K562 (cell line): ENCODE results near the gene APLF. TPM values are rescaled to one million over a fixed set of nuclear protein-coding genes. Genes with fewer than 3 reads are reported as not detected.

Source experiments
- CEBPB ChIP-seq: fragments of 450-650 bp; IDR thresholded peaks from 2 replicates; pipeline ENCODE4 v1.6.1; 2016; ENCODE audit warnings: missing genetic modification characterization, missing compliant biosample characterization
- GATA2 ChIP-seq: sonication (generic); formaldehyde crosslinking; IDR thresholded peaks from 2 replicates; pipeline ENCODE4 v1.4.0; 2020; ENCODE audit warnings: mild to moderate bottlenecking, missing genetic modification reagents
- REST ChIP-seq, 2 experiments: fragments of 450-650 bp; formaldehyde crosslinking in 1 of 2; IDR thresholded peaks; 2 replicates each; pipeline versions ENCODE4 v1.4.0 to v1.6.1; 2014 to 2020; ENCODE audit warnings: mild to moderate bottlenecking in 2 of 2, borderline replicate concordance in 1 of 2, low read depth in 1 of 2
- SMARCA4 ChIP-seq: fragments of 450-650 bp; IDR thresholded peaks from 2 replicates; pipeline ENCODE4 v1.6.1; 2016
- TCF3 ChIP-seq: sonication (generic); formaldehyde crosslinking; IDR thresholded peaks from 2 replicates; pipeline ENCODE4 v1.4.0; 2020; ENCODE audit warnings: mild to moderate bottlenecking, missing genetic modification reagents
- TEAD4 ChIP-seq, 2 experiments: sonication (generic) in 1 of 2; formaldehyde crosslinking in 1 of 2; IDR thresholded peaks; 2 replicates each; pipeline versions ENCODE4 v1.6.1 to v1.8.0; 2012 to 2022; ENCODE audit warnings: borderline replicate concordance in 1 of 2, inconsistent platforms in 1 of 2, low read length in 1 of 2, mild to moderate bottlenecking in 1 of 2, missing genetic modification reagents in 1 of 2
- ZNF133 ChIP-seq: fragments of 250-450 bp; sonication (Bioruptor Pico); IDR thresholded peaks from 2 replicates; pipeline ENCODE4 v1.4.0; 2020; ENCODE audit warnings: mild to moderate bottlenecking
- polyA plus RNA-seq, 8 experiments: library from polyadenylated mRNA; depleted of rRNA in 4 of 8; stranded (reverse) in 5 of 8; unstranded in 3 of 8; fragments of >200 nt; fragmentation: Nextera tagmentation in 2 of 8; fragmentation: Illumina TruSeq in 1 of 8; extraction: Ambion mirVana in 2 of 8; extraction: Trizol in 1 of 8; gene quantifications; 2 replicates each; pipeline versions ENCODE4 v1.2.1 to v1.2.3, GENCODE V29; 2011 to 2014; ENCODE audit warnings: inconsistent platforms in 1 of 8, missing spikeins in 1 of 8
- total RNA-seq, 7 experiments: library from RNA; depleted of rRNA in 6 of 7; stranded (reverse); fragments of >200 nt in 6 of 7; fragmentation: Illumina TruSeq in 2 of 7; extraction: Trizol in 2 of 7; gene quantifications; 2 replicates each; pipeline versions ENCODE4 v1.2.1 to v1.2.3, GENCODE V29; 2011 to 2021; ENCODE audit warnings: low replicate concordance in 1 of 7
- TF ChIP-seq, protein P1 (sequence below): fragments of 450-650 bp; IDR thresholded peaks from 2 replicates; pipeline ENCODE4 v1.6.1; 2017; ENCODE audit warnings: antibody characterized with exemption, mild to moderate bottlenecking
- TF ChIP-seq, protein P2 (sequence below), 3 experiments: IDR thresholded peaks in 2 of 3; conservative IDR thresholded peaks in 1 of 3; 2 replicates each; pipeline ENCODE4 v1.5.1; 2011 to 2012; ENCODE audit warnings: low read length in 3 of 3, mild to moderate bottlenecking in 3 of 3, control low read depth in 2 of 3, improper control_type of control experiment in 1 of 3, inconsistent platforms in 1 of 3, low read depth in 1 of 3, mixed read lengths in 1 of 3, moderate library complexity in 1 of 3; ENCODE audit not compliant: insufficient read depth in 2 of 3
- TF ChIP-seq, protein P3 (sequence below), 2 experiments: fragments of 450-650 bp; conservative IDR thresholded peaks; 2 replicates each; pipeline ENCODE4 v1.6.1; 2017; ENCODE audit warnings: mild to moderate bottlenecking in 2 of 2, moderate library complexity in 2 of 2

APLF gene
- total and polyA plus RNA-seq, 9 of the 15 experiments (the other 6 are each of a cell fraction or from before 2014, with no cell fraction given) = 0.07 to 1.1 (median 0.71) TPM

GRCh38 chr2:68536000-68536399 lies 68.6 kb downstream of the APLF start (continued):
- peak; percentile 86 for TF ChIP-seq REST (IDR thresholded peaks at IDR 0.05; ENCODE audit: borderline replicate concordance)
- no peak for TF ChIP-seq REST (CRISPR knock-in tag; IDR thresholded peaks at IDR 0.05; ENCODE audit: low read depth)
- peak; percentile 79 for TF ChIP-seq SMARCA4
- no peak for TF ChIP-seq ZNF133
- 0 out of 2 replicates have a peak, but pooled peaks have one; percentile 42 for TF ChIP-seq GATA2 (CRISPR knock-in tag)
- TF ChIP-seq, protein P1, sequence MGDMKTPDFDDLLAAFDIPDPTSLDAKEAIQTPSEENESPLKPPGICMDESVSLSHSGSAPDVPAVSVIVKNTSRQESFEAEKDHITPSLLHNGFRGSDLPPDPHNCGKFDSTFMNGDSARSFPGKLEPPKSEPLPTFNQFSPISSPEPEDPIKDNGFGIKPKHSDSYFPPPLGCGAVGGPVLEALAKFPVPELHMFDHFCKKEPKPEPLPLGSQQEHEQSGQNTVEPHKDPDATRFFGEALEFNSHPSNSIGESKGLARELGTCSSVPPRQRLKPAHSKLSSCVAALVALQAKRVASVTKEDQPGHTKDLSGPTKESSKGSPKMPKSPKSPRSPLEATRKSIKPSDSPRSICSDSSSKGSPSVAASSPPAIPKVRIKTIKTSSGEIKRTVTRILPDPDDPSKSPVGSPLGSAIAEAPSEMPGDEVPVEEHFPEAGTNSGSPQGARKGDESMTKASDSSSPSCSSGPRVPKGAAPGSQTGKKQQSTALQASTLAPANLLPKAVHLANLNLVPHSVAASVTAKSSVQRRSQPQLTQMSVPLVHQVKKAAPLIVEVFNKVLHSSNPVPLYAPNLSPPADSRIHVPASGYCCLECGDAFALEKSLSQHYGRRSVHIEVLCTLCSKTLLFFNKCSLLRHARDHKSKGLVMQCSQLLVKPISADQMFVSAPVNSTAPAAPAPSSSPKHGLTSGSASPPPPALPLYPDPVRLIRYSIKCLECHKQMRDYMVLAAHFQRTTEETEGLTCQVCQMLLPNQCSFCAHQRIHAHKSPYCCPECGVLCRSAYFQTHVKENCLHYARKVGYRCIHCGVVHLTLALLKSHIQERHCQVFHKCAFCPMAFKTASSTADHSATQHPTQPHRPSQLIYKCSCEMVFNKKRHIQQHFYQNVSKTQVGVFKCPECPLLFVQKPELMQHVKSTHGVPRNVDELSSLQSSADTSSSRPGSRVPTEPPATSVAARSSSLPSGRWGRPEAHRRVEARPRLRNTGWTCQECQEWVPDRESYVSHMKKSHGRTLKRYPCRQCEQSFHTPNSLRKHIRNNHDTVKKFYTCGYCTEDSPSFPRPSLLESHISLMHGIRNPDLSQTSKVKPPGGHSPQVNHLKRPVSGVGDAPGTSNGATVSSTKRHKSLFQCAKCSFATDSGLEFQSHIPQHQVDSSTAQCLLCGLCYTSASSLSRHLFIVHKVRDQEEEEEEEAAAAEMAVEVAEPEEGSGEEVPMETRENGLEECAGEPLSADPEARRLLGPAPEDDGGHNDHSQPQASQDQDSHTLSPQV = 0 out of 2 replicates have a peak, but pooled peaks have one; percentile 27
- peak; percentile 61 for TF ChIP-seq TCF3 (CRISPR knock-in tag)
- TF ChIP-seq, protein P2, sequence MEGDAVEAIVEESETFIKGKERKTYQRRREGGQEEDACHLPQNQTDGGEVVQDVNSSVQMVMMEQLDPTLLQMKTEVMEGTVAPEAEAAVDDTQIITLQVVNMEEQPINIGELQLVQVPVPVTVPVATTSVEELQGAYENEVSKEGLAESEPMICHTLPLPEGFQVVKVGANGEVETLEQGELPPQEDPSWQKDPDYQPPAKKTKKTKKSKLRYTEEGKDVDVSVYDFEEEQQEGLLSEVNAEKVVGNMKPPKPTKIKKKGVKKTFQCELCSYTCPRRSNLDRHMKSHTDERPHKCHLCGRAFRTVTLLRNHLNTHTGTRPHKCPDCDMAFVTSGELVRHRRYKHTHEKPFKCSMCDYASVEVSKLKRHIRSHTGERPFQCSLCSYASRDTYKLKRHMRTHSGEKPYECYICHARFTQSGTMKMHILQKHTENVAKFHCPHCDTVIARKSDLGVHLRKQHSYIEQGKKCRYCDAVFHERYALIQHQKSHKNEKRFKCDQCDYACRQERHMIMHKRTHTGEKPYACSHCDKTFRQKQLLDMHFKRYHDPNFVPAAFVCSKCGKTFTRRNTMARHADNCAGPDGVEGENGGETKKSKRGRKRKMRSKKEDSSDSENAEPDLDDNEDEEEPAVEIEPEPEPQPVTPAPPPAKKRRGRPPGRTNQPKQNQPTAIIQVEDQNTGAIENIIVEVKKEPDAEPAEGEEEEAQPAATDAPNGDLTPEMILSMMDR (IDR thresholded peaks at IDR 0.05 in 2 of 3, conservative IDR thresholded peaks at IDR 0.05 in 1 of 3; ENCODE audit: insufficient read depth in 2 of 3, low read depth in 1 of 3, low read length in 3 of 3) = no peak
- peak; percentile 76 for TF ChIP-seq TEAD4 (IDR thresholded peaks at IDR 0.05; ENCODE audit: low read length)
- TF ChIP-seq TEAD4 (CRISPR knock-in tag; IDR thresholded peaks at IDR 0.05; ENCODE audit: borderline replicate concordance) = no peak
- TF ChIP-seq, protein P3, sequence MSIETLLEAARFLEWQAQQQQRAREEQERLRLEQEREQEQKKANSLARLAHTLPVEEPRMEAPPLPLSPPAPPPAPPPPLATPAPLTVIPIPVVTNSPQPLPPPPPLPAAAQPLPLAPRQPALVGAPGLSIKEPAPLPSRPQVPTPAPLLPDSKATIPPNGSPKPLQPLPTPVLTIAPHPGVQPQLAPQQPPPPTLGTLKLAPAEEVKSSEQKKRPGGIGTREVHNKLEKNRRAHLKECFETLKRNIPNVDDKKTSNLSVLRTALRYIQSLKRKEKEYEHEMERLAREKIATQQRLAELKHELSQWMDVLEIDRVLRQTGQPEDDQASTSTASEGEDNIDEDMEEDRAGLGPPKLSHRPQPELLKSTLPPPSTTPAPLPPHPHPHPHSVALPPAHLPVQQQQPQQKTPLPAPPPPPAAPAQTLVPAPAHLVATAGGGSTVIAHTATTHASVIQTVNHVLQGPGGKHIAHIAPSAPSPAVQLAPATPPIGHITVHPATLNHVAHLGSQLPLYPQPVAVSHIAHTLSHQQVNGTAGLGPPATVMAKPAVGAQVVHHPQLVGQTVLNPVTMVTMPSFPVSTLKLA (conservative IDR thresholded peaks at IDR 0.05) = 0 out of 4 replicates have a peak, but pooled peaks of 1 of the 2 experiments have one; percentile 24
- TF ChIP-seq CEBPB (tag) = peak; percentile 78
